ENCODE measurements around the gene COA4.

Gene COA4

DNA sequence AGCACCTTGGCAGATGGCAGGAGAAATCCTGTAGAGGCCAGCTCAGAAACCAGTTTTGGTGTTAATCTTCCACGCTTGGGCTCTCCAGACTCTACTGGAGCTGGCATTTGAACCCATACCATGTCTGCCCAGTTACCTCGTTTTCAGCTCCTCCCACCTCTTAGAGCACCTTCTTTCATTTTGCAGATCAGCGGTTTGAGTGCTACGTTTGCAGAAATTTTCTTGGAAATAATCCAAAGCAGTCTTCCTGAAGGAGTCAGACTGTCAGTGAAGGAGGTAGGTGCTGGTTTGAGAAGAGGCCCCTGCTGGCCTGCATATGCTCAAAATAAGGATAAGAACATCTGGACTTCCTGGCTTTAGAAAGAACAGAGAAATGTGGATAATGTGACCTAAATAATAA lies 13.7 kb downstream of the COA4 start:
- DNase-seq = no peak

GRCh38 chr11:73860202-73860601 lies 16.4 kb downstream of the COA4 start:
- no peak for DNase-seq

DNA sequence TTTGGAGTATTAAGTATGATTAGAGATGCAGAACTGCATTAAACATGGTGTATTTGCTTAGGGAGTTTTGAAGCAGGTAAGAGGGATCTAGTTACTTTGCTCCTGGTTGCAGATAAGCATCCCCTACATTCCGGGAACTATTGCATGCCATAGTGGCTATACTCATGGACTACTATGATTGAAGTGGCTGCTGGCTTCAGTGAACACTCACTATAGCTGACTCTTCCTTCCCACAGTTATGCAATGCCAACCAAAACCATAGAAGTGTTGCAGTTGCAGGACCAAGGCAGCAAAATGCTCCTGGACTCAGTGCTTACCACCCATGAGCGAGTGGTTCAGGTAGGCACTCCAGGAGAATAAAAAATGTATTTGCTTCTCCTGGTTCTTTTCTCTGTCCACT lies 17.0 kb downstream of the COA4 start:
- no peak for DNase-seq

- no peak for DNase-seq
Observed at GRCh38 chr11:73856031-73856567, 20.5 kb downstream of the COA4 start.

- no peak for DNase-seq
Observed at GRCh38 chr11:73854680-73855079, 22.0 kb downstream of the COA4 start.

GRCh38 chr11:73852049-73852448 lies 24.6 kb downstream of the COA4 start:
- DNase-seq = no peak

DNA sequence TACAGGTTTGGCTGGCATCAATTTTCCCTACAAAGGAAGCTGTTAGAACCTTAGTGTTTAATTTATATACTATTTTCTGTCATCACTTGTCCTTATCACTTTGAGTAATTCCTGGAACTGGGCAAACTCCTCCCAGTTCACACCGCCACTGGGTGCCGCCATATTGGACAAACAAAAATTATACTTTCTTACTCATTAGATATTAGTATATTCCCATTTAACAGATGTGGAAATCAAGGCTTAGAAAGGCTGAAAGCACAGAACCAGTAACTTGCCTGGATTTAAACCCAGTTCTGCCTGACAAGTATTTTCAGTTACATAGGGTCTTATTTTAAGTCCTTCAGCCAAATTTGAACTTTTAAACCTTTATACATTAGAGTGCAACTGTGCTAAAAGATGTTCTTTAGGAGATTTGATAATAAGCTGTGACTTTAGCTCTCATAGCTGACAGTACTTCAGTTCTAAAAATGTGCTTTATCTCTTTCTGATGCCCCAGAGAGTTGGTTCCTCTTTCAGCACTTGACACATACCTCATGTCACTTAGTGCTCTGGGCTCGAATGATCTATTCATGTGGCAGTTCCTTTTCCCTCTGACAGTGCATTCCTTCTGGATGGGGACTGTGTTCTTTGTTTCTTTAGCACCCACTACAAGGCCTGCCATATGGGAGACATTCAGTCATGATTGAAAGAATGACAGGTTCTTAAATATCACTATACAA lies 25.4 kb downstream of the COA4 start:
- no peak for DNase-seq

- DNase-seq = no peak
Observed at GRCh38 chr11:73839123-73839457, 37.6 kb downstream of the COA4 start.

DNA sequence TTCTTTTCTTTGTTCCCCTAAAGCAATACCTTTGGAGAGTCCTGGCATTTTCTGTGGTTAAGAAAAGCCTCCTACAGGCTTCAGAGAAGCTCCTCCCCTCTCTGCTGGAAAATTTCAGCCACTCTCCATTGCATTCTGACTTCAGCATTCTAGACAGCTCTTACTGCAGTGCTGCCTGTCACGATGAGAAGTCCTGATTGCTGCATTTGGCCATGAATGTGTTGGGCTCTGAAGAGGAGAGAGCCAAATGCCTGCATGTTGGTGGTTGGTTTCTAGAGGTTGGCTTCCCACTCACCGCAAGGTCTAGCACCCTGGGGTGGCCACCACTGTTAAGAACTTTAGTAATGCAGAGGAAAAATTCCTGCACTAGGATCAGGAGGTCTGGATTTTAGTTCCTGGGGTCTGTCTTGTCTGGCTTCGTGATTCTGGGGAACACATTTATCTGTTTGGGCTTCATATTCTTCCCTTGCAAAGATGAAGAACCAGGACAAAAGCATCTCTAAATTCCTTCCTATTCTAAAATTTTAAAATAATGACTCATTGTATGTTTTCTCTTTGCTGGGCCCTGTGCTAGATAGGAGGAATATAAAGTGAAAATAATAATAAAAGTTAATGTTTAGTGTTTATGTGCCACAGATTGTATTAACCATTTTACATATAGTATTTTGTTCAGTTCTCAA lies 38.1 kb downstream of the COA4 start:
- DNase-seq = no peak

- no peak for DNase-seq
Observed at GRCh38 chr11:73833067-73833466, 43.6 kb downstream of the COA4 start.

GRCh38 chr11:73830261-73830660 lies 46.4 kb downstream of the COA4 start:
- no peak for DNase-seq

Measured in activated CD4-positive, alpha-beta T cell treated with anti-CD3 and anti-CD28 coated beads, Interleukin-2, amount 50 U/mL, for 16 hours (primary cell).